Spleen (tissue), 11 donors: ENCODE data around the gene ENGASE. TPM values are rescaled to one million over a fixed set of nuclear protein-coding genes. Genes with fewer than 3 reads are reported as not detected.

ENCODE experiments used
- DNase-seq: peaks from one replicate; pipeline ENCODE4 v3.0.0-alpha.2; 2020
- H3K27ac ChIP-seq, 8 donors: fragments of 200-600 bp; sonication (generic) in 7 of 8; 1 replicate in 4 of 8; 2 replicates in 4 of 8; pipeline versions ENCODE4 v1.5.0 to v1.8.0; 2016 to 2021; ENCODE audit warnings: inconsistent platforms in 4 of 8, mild to moderate bottlenecking in 4 of 8, moderate library complexity in 1 of 8
- H3K27me3 ChIP-seq, 7 donors: fragments of 200-600 bp; sonication (generic) in 6 of 7; replicated peaks in 1 of 7; 1 replicate in 4 of 7; 2 replicates in 3 of 7; pipeline versions ENCODE4 v1.5.0 to v1.8.0; 2016 to 2021; ENCODE audit warnings: inconsistent platforms in 3 of 7, mild to moderate bottlenecking in 1 of 7
- H3K36me3 ChIP-seq, 6 donors: fragments of 200-600 bp; sonication (generic) in 5 of 6; 1 replicate in 4 of 6; 2 replicates in 2 of 6; pipeline versions ENCODE4 v1.5.0 to v1.8.0; 2016 to 2021; ENCODE audit warnings: inconsistent platforms in 2 of 6
- H3K4me1 ChIP-seq, 6 donors: fragments of 200-600 bp; sonication (generic) in 5 of 6; 1 replicate in 3 of 6; 2 replicates in 3 of 6; pipeline versions ENCODE4 v1.5.0 to v1.8.0; 2016 to 2021; ENCODE audit warnings: inconsistent platforms in 3 of 6
- H3K4me3 ChIP-seq, 8 donors: fragments of 200-600 bp; sonication (generic) in 7 of 8; 1 replicate in 4 of 8; 2 replicates in 4 of 8; pipeline versions ENCODE4 v1.5.0 to v1.8.0; 2016 to 2021; ENCODE audit warnings: inconsistent platforms in 4 of 8, mild to moderate bottlenecking in 4 of 8, moderate library complexity in 2 of 8
- H3K9me3 ChIP-seq, 8 donors: fragments of 200-600 bp; sonication (generic) in 7 of 8; 1 replicate in 4 of 8; 2 replicates in 4 of 8; pipeline versions ENCODE4 v1.5.0 to v1.8.0; 2016 to 2021; ENCODE audit warnings: inconsistent platforms in 4 of 8
- POLR2A ChIP-seq, 3 donors: fragments of 450-650 bp; IDR thresholded peaks; one replicate each; pipeline ENCODE4 v1.5.1; 2017; ENCODE audit warnings: antibody characterized with exemption in 3 of 3, mild to moderate bottlenecking in 1 of 3
- POLR2AphosphoS5 ChIP-seq, 3 donors: sonication (generic); formaldehyde crosslinking; IDR thresholded peaks; one replicate each; pipeline ENCODE4 v1.5.1; 2017; ENCODE audit warnings: antibody characterized with exemption in 3 of 3
- WGBS, 5 donors: extraction: QIAGEN DNeasy Blood & Tissue Kit in 3 of 5; methylation state at CpG; one replicate each; pipeline versions ENCODE4 v1.1.5 to v1.1.7; 2013 to 2018; 5-methylcytosine and 5-hydroxymethylcytosine counted together
- intact Hi-C: fragments of 100-400 bp; cut with DNase I; formaldehyde crosslinking; loops from one replicate; pipeline ENCODE4 v1.15.0; 2023; ENCODE audit warnings: low total_unique reads
- polyA plus RNA-seq, 3 donors: library from polyadenylated mRNA; stranded (reverse); fragments of 200-250 nt; gene quantifications; one replicate each; pipeline ENCODE4 v1.2.1, GENCODE V29; 2013
- total RNA-seq, 7 donors: library from RNA; depleted of rRNA in 3 of 7; stranded (reverse); fragments of >200 nt in 3 of 7; fragmentation: NEBNext Ultra II Directional in 4 of 7; extraction: Animal tissue kit (Norgen Biotek cat#: 25700) in 4 of 7; gene quantifications; one replicate each; pipeline versions ENCODE4 v1.1.0 to v1.2.1, GENCODE V29; 2016 to 2021
- TF ChIP-seq, protein P1 (sequence below), 11 experiments: fragments of 200-600 bp in 7 of 11; fragments of 450-650 bp in 4 of 11; sonication (generic) in 4 of 11; IDR thresholded peaks in 8 of 11; conservative IDR thresholded peaks in 3 of 11; 1 replicate in 7 of 11; 2 replicates in 4 of 11; pipeline versions ENCODE4 v1.4.0 to v1.8.0; 2016 to 2021; ENCODE audit warnings: antibody characterized with exemption in 11 of 11, inconsistent platforms in 4 of 11, mild to moderate bottlenecking in 1 of 11
- donor health status: healthy with polysubstance abuse.
- donor health status: DM: no; HTN: no; CAD: no; lungs with moderate emphysema.
- donor health status: DM: no; HTN: no; CAD: no.
- donor health status: Bipolar disorder and iron deficiency.
- donor health status: healthy.
- donor health status: DM: no; HTN: no; CAD: no.
- donor health status: DM: yes; HTN: yes; CAD: no.

ENGASE gene
- total and polyA plus RNA-seq, 10 donors = 25.0 to 148 (median 93.2) TPM

DNA sequence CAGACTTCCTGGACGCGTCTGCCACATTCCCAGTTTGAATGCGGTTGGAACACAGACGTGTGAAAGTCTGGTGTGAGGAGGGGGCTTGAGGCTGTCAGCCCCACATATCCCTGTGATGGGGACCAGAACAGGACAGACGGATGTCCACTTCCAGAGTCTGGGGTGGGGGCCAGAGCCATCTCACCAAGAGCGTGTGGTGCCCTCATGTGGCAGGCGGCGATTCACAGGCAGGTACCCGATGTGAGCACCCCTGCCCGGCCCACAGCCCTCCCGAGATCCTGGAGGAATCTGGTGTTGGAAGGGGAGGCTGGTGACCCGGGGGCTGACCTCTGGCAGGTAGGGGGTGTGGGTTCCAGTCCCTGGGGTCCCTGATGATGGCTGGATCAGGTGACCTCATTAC, 51.5 kb downstream of the ENGASE start:
- no peaks in the 10 kb centered on the region for H3K9me3 ChIP-seq

DNA sequence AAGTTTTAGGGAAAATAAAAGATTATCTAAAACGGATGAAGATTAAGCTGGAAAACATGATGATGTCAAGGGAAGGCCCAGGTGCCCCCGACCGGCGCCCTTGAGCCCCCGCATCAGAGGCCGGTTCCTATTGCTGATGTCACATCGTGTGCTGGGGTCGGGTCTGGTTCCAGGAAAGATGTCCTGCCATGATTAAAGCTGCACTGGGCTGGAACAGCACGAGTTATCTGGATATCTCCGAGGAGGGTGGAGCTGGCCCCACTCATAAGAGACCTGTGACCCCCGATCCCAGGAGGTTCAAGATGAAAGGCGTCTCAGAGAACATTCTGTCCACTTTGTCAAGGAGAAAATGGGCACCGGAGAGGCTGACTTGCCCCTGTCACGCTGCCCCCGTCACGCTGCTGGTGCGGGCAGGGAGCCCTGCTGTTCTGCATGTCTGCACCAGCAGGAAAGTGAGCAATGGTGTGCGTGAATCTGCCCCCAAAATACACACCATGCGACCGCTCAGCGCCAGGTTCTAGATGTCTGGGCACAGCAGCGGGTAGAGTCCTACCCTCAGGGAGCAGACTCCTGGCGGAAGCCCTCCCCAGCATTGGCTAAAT, 53.0 kb downstream of the ENGASE start:
- Histone ChIP-seq H3K4me1 (no peaks in the 10 kb centered on the region), H3K27me3 (peaks cover 0 to 90% (median 16%) of the 10 kb centered on the region in 7 donors), H3K27ac (no peak overlapping the region), H3K4me3 (no peak overlapping the region), H3K36me3 (no peaks in the 10 kb centered on the region), H3K9me3 (no peaks in the 10 kb centered on the region)
- no peak for DNase-seq
- TF ChIP-seq, protein P1, sequence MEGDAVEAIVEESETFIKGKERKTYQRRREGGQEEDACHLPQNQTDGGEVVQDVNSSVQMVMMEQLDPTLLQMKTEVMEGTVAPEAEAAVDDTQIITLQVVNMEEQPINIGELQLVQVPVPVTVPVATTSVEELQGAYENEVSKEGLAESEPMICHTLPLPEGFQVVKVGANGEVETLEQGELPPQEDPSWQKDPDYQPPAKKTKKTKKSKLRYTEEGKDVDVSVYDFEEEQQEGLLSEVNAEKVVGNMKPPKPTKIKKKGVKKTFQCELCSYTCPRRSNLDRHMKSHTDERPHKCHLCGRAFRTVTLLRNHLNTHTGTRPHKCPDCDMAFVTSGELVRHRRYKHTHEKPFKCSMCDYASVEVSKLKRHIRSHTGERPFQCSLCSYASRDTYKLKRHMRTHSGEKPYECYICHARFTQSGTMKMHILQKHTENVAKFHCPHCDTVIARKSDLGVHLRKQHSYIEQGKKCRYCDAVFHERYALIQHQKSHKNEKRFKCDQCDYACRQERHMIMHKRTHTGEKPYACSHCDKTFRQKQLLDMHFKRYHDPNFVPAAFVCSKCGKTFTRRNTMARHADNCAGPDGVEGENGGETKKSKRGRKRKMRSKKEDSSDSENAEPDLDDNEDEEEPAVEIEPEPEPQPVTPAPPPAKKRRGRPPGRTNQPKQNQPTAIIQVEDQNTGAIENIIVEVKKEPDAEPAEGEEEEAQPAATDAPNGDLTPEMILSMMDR (IDR thresholded peaks at IDR 0.05 in 8 of 11, conservative IDR thresholded peaks at IDR 0.05 in 3 of 11) = no peak
- TF ChIP-seq POLR2AphosphoS5 (IDR thresholded peaks at IDR 0.05) (no peak), POLR2A (IDR thresholded peaks at IDR 0.05) (no peak)
- intact Hi-C loops = no loop called here
- whole genome bisulfite sequencing, 5 donors = 72 to 80% (median 77%) methylated on average over 16 to 23 of the region's 23 CpGs

More for the DNA sequence above, 51.5 kb downstream of the ENGASE start:
- Histone ChIP-seq H3K36me3 (no peaks in the 10 kb centered on the region), H3K27me3 (peaks cover 0 to 81% (median 11%) of the 10 kb centered on the region in 7 donors), H3K4me3 (no peak overlapping the region), H3K27ac (no peak overlapping the region), H3K4me1 (no peaks in the 10 kb centered on the region)
- WGBS, 5 donors = 41 to 55% (median 45%) methylated on average over 8 to 12 of the region's 12 CpGs
- TF ChIP-seq, protein P1 (IDR thresholded peaks at IDR 0.05 in 8 of 11, conservative IDR thresholded peaks at IDR 0.05 in 3 of 11) = no peak
- no peak for TF ChIP-seq POLR2AphosphoS5 (IDR thresholded peaks at IDR 0.05)
- no peak for TF ChIP-seq POLR2A (IDR thresholded peaks at IDR 0.05)
- DNase-seq = no peak
- intact Hi-C loops = no loop called here

DNA sequence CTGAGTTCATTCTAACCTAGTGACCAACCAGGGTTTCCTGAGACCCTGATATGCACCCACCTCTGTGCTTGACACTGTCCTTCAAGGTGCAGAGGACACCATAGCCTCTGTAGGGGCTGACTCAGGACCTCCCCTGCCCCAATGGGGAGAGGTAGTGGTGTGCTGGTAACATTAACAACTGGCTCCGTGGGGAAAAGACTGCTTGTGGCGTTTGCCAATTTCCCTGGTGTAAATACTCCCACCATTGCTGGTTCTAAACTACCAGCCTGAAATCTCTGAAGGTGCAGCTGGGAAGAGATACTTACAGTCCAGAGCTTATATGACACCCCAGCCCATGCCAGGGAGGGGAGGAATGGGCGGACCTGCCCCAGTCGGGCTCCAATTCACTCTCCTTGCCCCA, 54.9 kb downstream of the ENGASE start:
- WGBS, 5 donors = 69 to 83% (median 79%) methylated on average over 4 of the region's 4 CpGs

More for the DNA sequence above, 54.9 kb downstream of the ENGASE start:
- Histone ChIP-seq H3K9me3 (no peaks in the 10 kb centered on the region), H3K4me3 (no peak overlapping the region), H3K4me1 (no peaks in the 10 kb centered on the region), H3K27me3 (peaks cover 0 to 98% (median 20%) of the 10 kb centered on the region in 7 donors), H3K36me3 (no peaks in the 10 kb centered on the region), H3K27ac (no peak overlapping the region)
- TF ChIP-seq POLR2A (IDR thresholded peaks at IDR 0.05) (no peak), POLR2AphosphoS5 (IDR thresholded peaks at IDR 0.05) (no peak)
- TF ChIP-seq, protein P1 (IDR thresholded peaks at IDR 0.05 in 8 of 11, conservative IDR thresholded peaks at IDR 0.05 in 3 of 11) = no peak
- intact Hi-C loops = no loop called here
- no peak for DNase-seq
